ENCODE results near the gene TRIM46. TPM values are rescaled to one million over a fixed set of nuclear protein-coding genes. Genes with fewer than 3 reads are reported as not detected.
A peak's percentile ranks its signal among the peaks of the same experiment; 100 is the strongest.

TRIM46 gene
- total RNA-seq, 1 experiment from 2014 or later, result 18.4 TPM

GRCh38 chr1:155209312-155209721, 35.7 kb downstream of the TRIM46 start:
- peak overlapping the region; percentile 89 to 92 for H3K4me3 Mint-ChIP-seq

More at GRCh38 chr1:155209312-155209721, 35.7 kb downstream of the TRIM46 start:
- no peak overlapping the region for H2BK15ac ChIP-seq (ENCODE audit: low read depth, low read length)
- H2AK5ac ChIP-seq (ENCODE audit: insufficient read length, low read length), result no peak overlapping the region
- no peak overlapping the region for H3K27ac ChIP-seq (ENCODE audit: insufficient read length, low read depth, low read length)
- H3K79me1 ChIP-seq (ENCODE audit: insufficient read depth, low read depth, low read length, poor library complexity, severe bottlenecking), result no peaks in the 10 kb centered on the region
- peaks cover 6% of the 10 kb centered on the region for H3K23me2 ChIP-seq (ENCODE audit: insufficient read length, low read depth, low read length, poor library complexity, severe bottlenecking)
- H3K27ac Mint-ChIP-seq, result peak overlapping the region; percentile 59 to 97 (median 95)
- no peak for TF ChIP-seq CTCF (conservative IDR thresholded peaks at IDR 0.05)
- no peak overlapping the region for H2BK12ac ChIP-seq (ENCODE audit: insufficient read length, low read depth, low read length)
- no peaks in the 10 kb centered on the region for H3K9me3 ChIP-seq (ENCODE audit: control insufficient read depth, low read depth, low read length)
- H2BK20ac ChIP-seq (ENCODE audit: low read depth, low read length, poor library complexity, severe bottlenecking), result no peak overlapping the region
- H3K9ac ChIP-seq (ENCODE audit: extremely low read depth, insufficient read length, low read length), result peak overlapping the region; percentile 77
- H3K27me3 ChIP-seq (ENCODE audit: insufficient read depth, low read length), result no peaks in the 10 kb centered on the region
- no peaks in the 10 kb centered on the region for H3K79me2 ChIP-seq (ENCODE audit: insufficient read depth, low read length)
- H2BK120ac ChIP-seq (ENCODE audit: low read depth, low read length, poor library complexity, severe bottlenecking), result no peak overlapping the region
- H4K20me1 ChIP-seq (ENCODE audit: control insufficient read depth, insufficient read depth, insufficient read length), result no peaks in the 10 kb centered on the region
- no peak for DNase-seq
- H3K4me1 Mint-ChIP-seq, result peaks cover 30 to 31% of the 10 kb centered on the region in 2 experiments
- no peak overlapping the region for H3T11ph ChIP-seq (ENCODE audit: low read length)
- no peak overlapping the region for H2AFZ ChIP-seq (ENCODE audit: low read length)
- peaks cover 2% of the 10 kb centered on the region; the same call in 1 of the 2 replicates for H3K4me1 ChIP-seq (ENCODE audit: insufficient read depth, low read length)
- no peak overlapping the region for H2BK5ac ChIP-seq (ENCODE audit: insufficient read length, low read length)
- peaks cover 3 to 19% (median 18%) of the 10 kb centered on the region in 3 experiments; a peak in 5 of 7 replicates for H3K36me3 Mint-ChIP-seq (ENCODE audit: insufficient read depth in 1 of 3, low read depth in 3 of 3)
- no peaks in the 10 kb centered on the region for H3K9me3 Mint-ChIP-seq
- H3K27me3 Mint-ChIP-seq (ENCODE audit: low read depth), result peaks cover 12% of the 10 kb centered on the region
- H4K5ac ChIP-seq (ENCODE audit: insufficient read length, low read depth, low read length), result no peak overlapping the region
- H3K14ac ChIP-seq (ENCODE audit: insufficient read depth, low read length), result peak overlapping the region; percentile 97
- no peak overlapping the region for H4K91ac ChIP-seq (ENCODE audit: insufficient read length, low read depth, low read length)
- no peak overlapping the region for H3K23ac ChIP-seq (ENCODE audit: insufficient read length, low read depth, low read length)
- H3K56ac ChIP-seq (ENCODE audit: insufficient read length, low read depth, low read length), result no peak overlapping the region
- H3K18ac ChIP-seq (ENCODE audit: insufficient read length, low read depth, low read length), result peak overlapping the region; percentile 94
- WGBS (ENCODE audit: extremely low coverage, insufficient read length, low lambda C conversion rate), result no CpG with 5 or more reads among the region's 13 CpGs
- H4K8ac ChIP-seq (replicated peaks; ENCODE audit: insufficient read length, low read depth, low read length), result no peak overlapping the region
- no peak overlapping the region for H3K4ac ChIP-seq (ENCODE audit: low read depth, low read length)
- H3K4me2 ChIP-seq (ENCODE audit: insufficient read depth, insufficient read length, low read length), result peak overlapping the region; percentile 89

All from H9 (cell line).